H9 (cell line): ENCODE data around the gene CETN1. TPM values are rescaled to one million over a fixed set of nuclear protein-coding genes. Genes with fewer than 3 reads are reported as not detected.

ENCODE experiments used
- DNase-seq: peaks from one replicate; pipeline ENCODE4 v3.0.0-alpha.2; 2017
- H2AFZ ChIP-seq: one replicate; pipeline ENCODE4 v1.6.1; 2013; ENCODE audit warnings: mild to moderate bottlenecking, low read length, control low read depth, moderate library complexity
- H2AK5ac ChIP-seq: 2 replicates; pipeline ENCODE4 v1.6.1; 2013; ENCODE audit warnings: low read length, control low read depth, mixed read lengths; ENCODE audit not compliant: insufficient read length
- H2BK120ac ChIP-seq: one replicate; pipeline ENCODE4 v1.6.1; 2013; ENCODE audit warnings: low read depth, mild to moderate bottlenecking, low read length, control low read depth, inconsistent platforms; ENCODE audit not compliant: poor library complexity, severe bottlenecking
- H2BK12ac ChIP-seq: 2 replicates; pipeline ENCODE4 v1.6.1; 2013; ENCODE audit warnings: low read length, control low read depth, mixed read lengths, low read depth; ENCODE audit not compliant: insufficient read length
- H2BK15ac ChIP-seq: 2 replicates; pipeline ENCODE4 v1.6.1; 2013; ENCODE audit warnings: low read depth, low read length, control low read depth
- H2BK20ac ChIP-seq: one replicate; pipeline ENCODE4 v1.6.1; 2013; ENCODE audit warnings: low read depth, mild to moderate bottlenecking, low read length, control low read depth, inconsistent platforms; ENCODE audit not compliant: poor library complexity, severe bottlenecking
- H2BK5ac ChIP-seq: 2 replicates; pipeline ENCODE4 v1.6.1; 2013; ENCODE audit warnings: low read length, control low read depth, mixed read lengths; ENCODE audit not compliant: insufficient read length
- H3K14ac ChIP-seq: 2 replicates; pipeline ENCODE4 v1.6.1; 2013; ENCODE audit warnings: low read length, control low read depth; ENCODE audit not compliant: insufficient read depth
- H3K18ac ChIP-seq: 2 replicates; pipeline ENCODE4 v1.6.1; 2013; ENCODE audit warnings: low read depth, mild to moderate bottlenecking, mixed read lengths, low read length, control low read depth; ENCODE audit not compliant: insufficient read length
- H3K23ac ChIP-seq: 2 replicates; pipeline ENCODE4 v1.6.1; 2013; ENCODE audit warnings: low read length, control low read depth, mixed read lengths, low read depth; ENCODE audit not compliant: insufficient read length
- H3K23me2 ChIP-seq: 2 replicates; pipeline ENCODE4 v1.6.1; 2013; ENCODE audit warnings: low read depth, mild to moderate bottlenecking, mixed read lengths, low read length, control low read depth; ENCODE audit not compliant: insufficient read length, poor library complexity, severe bottlenecking
- H3K27ac ChIP-seq: 2 replicates; pipeline ENCODE4 v1.5.1; 2013; ENCODE audit warnings: low read length, control low read depth, mixed read lengths, low read depth; ENCODE audit not compliant: insufficient read length
- H3K27me3 ChIP-seq: 2 replicates; pipeline ENCODE4 v1.6.1; 2013; ENCODE audit warnings: low read length, control low read depth, inconsistent platforms; ENCODE audit not compliant: insufficient read depth
- H3K4ac ChIP-seq: 2 replicates; pipeline ENCODE4 v1.6.1; 2013; ENCODE audit warnings: low read depth, mild to moderate bottlenecking, control low read depth, inconsistent platforms, low read length, moderate library complexity
- H3K4me1 ChIP-seq: 2 replicates; pipeline ENCODE4 v1.6.1; 2013; ENCODE audit warnings: low read length, control low read depth, inconsistent platforms; ENCODE audit not compliant: insufficient read depth
- H3K4me2 ChIP-seq: 2 replicates; pipeline ENCODE4 v1.6.1; 2013; ENCODE audit warnings: low read length, control low read depth, mixed read lengths; ENCODE audit not compliant: insufficient read length, insufficient read depth
- H3K56ac ChIP-seq: 2 replicates; pipeline ENCODE4 v1.6.1; 2013; ENCODE audit warnings: low read depth, mild to moderate bottlenecking, mixed read lengths, low read length, control low read depth; ENCODE audit not compliant: insufficient read length
- H3K79me1 ChIP-seq: 2 replicates; pipeline ENCODE4 v1.6.1; 2013; ENCODE audit warnings: low read depth, mild to moderate bottlenecking, moderate library complexity, low read length, control low read depth, inconsistent platforms; ENCODE audit not compliant: insufficient read depth, poor library complexity, severe bottlenecking
- H3K79me2 ChIP-seq: 2 replicates; pipeline ENCODE4 v1.6.1; 2013; ENCODE audit warnings: low read length, control low read depth, inconsistent platforms; ENCODE audit not compliant: insufficient read depth
- H3K9ac ChIP-seq: 2 replicates; pipeline ENCODE4 v1.6.1; 2013; ENCODE audit warnings: low read length, control low read depth, mixed read lengths; ENCODE audit not compliant: insufficient read length; ENCODE audit errors: extremely low read depth
- H3K9me3 ChIP-seq: one replicate; pipeline ENCODE4 v1.6.1; 2013; ENCODE audit warnings: low read depth, low read length, inconsistent platforms; ENCODE audit not compliant: control insufficient read depth
- H3T11ph ChIP-seq: one replicate; pipeline ENCODE4 v1.6.1; 2013; ENCODE audit warnings: mild to moderate bottlenecking, low read length, control low read depth, inconsistent platforms
- H4K20me1 ChIP-seq: one replicate; pipeline ENCODE4 v1.6.1; 2013; ENCODE audit not compliant: control insufficient read depth, insufficient read length, insufficient read depth
- H4K5ac ChIP-seq: 2 replicates; pipeline ENCODE4 v1.6.1; 2013; ENCODE audit warnings: low read depth, mild to moderate bottlenecking, mixed read lengths, low read length, control low read depth; ENCODE audit not compliant: insufficient read length
- H4K8ac ChIP-seq: replicated peaks from 2 replicates; pipeline ENCODE4 v1.6.1; 2013; ENCODE audit warnings: low read length, control low read depth, mixed read lengths, low read depth; ENCODE audit not compliant: insufficient read length
- H4K91ac ChIP-seq: 2 replicates; pipeline ENCODE4 v1.6.1; 2013; ENCODE audit warnings: low read depth, mild to moderate bottlenecking, moderate library complexity, mixed read lengths, low read length, control low read depth; ENCODE audit not compliant: insufficient read length
- H3K27ac Mint-ChIP-seq, 3 experiments: 2 replicates in 2 of 3; 3 replicates in 1 of 3; pipeline ENCODE4 v1.8.0; 2020 to 2021; ENCODE audit warnings: mixed read lengths in 3 of 3, mild to moderate bottlenecking in 1 of 3, moderate library complexity in 1 of 3
- H3K27me3 Mint-ChIP-seq: 2 replicates; pipeline ENCODE4 v1.8.0; 2021; ENCODE audit warnings: low read depth, mild to moderate bottlenecking, moderate library complexity, mixed read lengths
- H3K36me3 Mint-ChIP-seq, 3 experiments: 2 replicates in 2 of 3; 3 replicates in 1 of 3; pipeline ENCODE4 v1.8.0; 2020 to 2021; ENCODE audit warnings: low read depth in 3 of 3, mixed read lengths in 3 of 3; ENCODE audit not compliant: insufficient read depth in 1 of 3
- H3K4me1 Mint-ChIP-seq, 2 experiments: 2 replicates each; pipeline ENCODE4 v1.8.0; 2020; ENCODE audit warnings: mixed read lengths in 2 of 2
- H3K4me3 Mint-ChIP-seq, 2 experiments: 2 replicates in 1 of 2; 3 replicates in 1 of 2; pipeline ENCODE4 v1.8.0; 2020 to 2021; ENCODE audit warnings: mild to moderate bottlenecking in 2 of 2, mixed read lengths in 2 of 2, moderate library complexity in 1 of 2
- H3K9me3 Mint-ChIP-seq, 2 experiments: 2 replicates in 1 of 2; 3 replicates in 1 of 2; pipeline ENCODE4 v1.8.0; 2020; ENCODE audit warnings: mild to moderate bottlenecking in 2 of 2, mixed read lengths in 2 of 2, moderate library complexity in 1 of 2
- CTCF ChIP-seq: fragments of 200-600 bp; sonication (generic); conservative IDR thresholded peaks from 3 replicates; pipeline ENCODE4 v1.8.0; 2021; ENCODE audit warnings: antibody characterized with exemption, mild to moderate bottlenecking
- WGBS: extraction: QIAGEN DNeasy Blood & Tissue Kit; methylation state at CpG from one replicate; pipeline ENCODE4 v1.1.7; 2013; ENCODE audit warnings: missing lambda C conversion rate, low lambda C conversion rate, mixed read lengths; ENCODE audit not compliant: insufficient read length; ENCODE audit errors: extremely low coverage; 5-methylcytosine and 5-hydroxymethylcytosine counted together
- total RNA-seq: library from RNA; stranded (reverse); gene quantifications from 2 replicates; pipeline ENCODE4 v1.2.1, GENCODE V29; 2021

The CETN1 gene
- total RNA-seq, 1 experiment from 2014 or later: not detected

- peak overlapping the region in 1 of 3 experiments; percentile 33; a peak in 2 of 7 replicates for H3K27ac Mint-ChIP-seq
- no peak overlapping the region for H2BK12ac ChIP-seq
Measured at GRCh38 chr18:573385-573784, 6.8 kb upstream of the CETN1 start.

More at GRCh38 chr18:573385-573784, 6.8 kb upstream of the CETN1 start:
- H3K4me1 Mint-ChIP-seq: peaks cover 46 to 57% of the 10 kb centered on the region in 2 experiments
- no peak overlapping the region for H3K9ac ChIP-seq
- no peak overlapping the region for H4K5ac ChIP-seq
- no peaks in the 10 kb centered on the region for H3K27me3 ChIP-seq
- H2AK5ac ChIP-seq: no peak overlapping the region
- H3K27me3 Mint-ChIP-seq: no peaks in the 10 kb centered on the region; the same call in 1 of the 2 replicates
- H3K18ac ChIP-seq: no peak overlapping the region
- H3K23me2 ChIP-seq: no peaks in the 10 kb centered on the region
- no peak for TF ChIP-seq CTCF
- no peak overlapping the region; a peak in 1 of 5 replicates for H3K4me3 Mint-ChIP-seq
- H3K4ac ChIP-seq: no peak overlapping the region
- no peaks in the 10 kb centered on the region for H4K20me1 ChIP-seq
- no peak overlapping the region for H2BK20ac ChIP-seq
- H4K91ac ChIP-seq: no peak overlapping the region
- no peak overlapping the region for H2BK5ac ChIP-seq
- no peak overlapping the region for H2AFZ ChIP-seq
- H3K56ac ChIP-seq: no peak overlapping the region
- no peak overlapping the region for H3T11ph ChIP-seq
- peaks cover 10% of the 10 kb centered on the region for H3K4me1 ChIP-seq
- no peak for DNase-seq
- H4K8ac ChIP-seq: no peak overlapping the region
- no peak overlapping the region for H3K27ac ChIP-seq
- peaks cover 0 to 10% (median 0%) of the 10 kb centered on the region in 3 experiments; a peak in 2 of 7 replicates for H3K36me3 Mint-ChIP-seq
- no peak overlapping the region for H3K14ac ChIP-seq
- no peaks in the 10 kb centered on the region for H3K79me2 ChIP-seq
- H2BK15ac ChIP-seq: no peak overlapping the region
- no CpG with 5 or more reads among the region's 1 CpG for WGBS
- no peaks in the 10 kb centered on the region for H3K9me3 ChIP-seq
- H3K79me1 ChIP-seq: no peaks in the 10 kb centered on the region
- no peak overlapping the region for H3K4me2 ChIP-seq
- H2BK120ac ChIP-seq: no peak overlapping the region
- H3K23ac ChIP-seq: no peak overlapping the region
- no peaks in the 10 kb centered on the region; a peak in 2 of 5 replicates for H3K9me3 Mint-ChIP-seq
